ENCODE results near the gene NNT.
"Not testable (repeated sequence)": the region's sequence is repeated elsewhere in the genome, so short reads cannot be mapped to it uniquely, and the experiment has no call there.

Gene NNT

GRCh38 chr5:43731573-43731972 lies 128.6 kb downstream of the NNT start:
- H3K4me3 ChIP-seq (ENCODE audit: control insufficient read depth, low read depth, low read length) = no peak overlapping the region
- TF ChIP-seq, protein P1, sequence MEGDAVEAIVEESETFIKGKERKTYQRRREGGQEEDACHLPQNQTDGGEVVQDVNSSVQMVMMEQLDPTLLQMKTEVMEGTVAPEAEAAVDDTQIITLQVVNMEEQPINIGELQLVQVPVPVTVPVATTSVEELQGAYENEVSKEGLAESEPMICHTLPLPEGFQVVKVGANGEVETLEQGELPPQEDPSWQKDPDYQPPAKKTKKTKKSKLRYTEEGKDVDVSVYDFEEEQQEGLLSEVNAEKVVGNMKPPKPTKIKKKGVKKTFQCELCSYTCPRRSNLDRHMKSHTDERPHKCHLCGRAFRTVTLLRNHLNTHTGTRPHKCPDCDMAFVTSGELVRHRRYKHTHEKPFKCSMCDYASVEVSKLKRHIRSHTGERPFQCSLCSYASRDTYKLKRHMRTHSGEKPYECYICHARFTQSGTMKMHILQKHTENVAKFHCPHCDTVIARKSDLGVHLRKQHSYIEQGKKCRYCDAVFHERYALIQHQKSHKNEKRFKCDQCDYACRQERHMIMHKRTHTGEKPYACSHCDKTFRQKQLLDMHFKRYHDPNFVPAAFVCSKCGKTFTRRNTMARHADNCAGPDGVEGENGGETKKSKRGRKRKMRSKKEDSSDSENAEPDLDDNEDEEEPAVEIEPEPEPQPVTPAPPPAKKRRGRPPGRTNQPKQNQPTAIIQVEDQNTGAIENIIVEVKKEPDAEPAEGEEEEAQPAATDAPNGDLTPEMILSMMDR (IDR thresholded peaks at IDR 0.05; ENCODE audit: control insufficient read depth, insufficient read depth, low read depth, low read length, missing control alignments) = no peak
- DNase-seq (ENCODE audit: low read depth) = no peak

DNA sequence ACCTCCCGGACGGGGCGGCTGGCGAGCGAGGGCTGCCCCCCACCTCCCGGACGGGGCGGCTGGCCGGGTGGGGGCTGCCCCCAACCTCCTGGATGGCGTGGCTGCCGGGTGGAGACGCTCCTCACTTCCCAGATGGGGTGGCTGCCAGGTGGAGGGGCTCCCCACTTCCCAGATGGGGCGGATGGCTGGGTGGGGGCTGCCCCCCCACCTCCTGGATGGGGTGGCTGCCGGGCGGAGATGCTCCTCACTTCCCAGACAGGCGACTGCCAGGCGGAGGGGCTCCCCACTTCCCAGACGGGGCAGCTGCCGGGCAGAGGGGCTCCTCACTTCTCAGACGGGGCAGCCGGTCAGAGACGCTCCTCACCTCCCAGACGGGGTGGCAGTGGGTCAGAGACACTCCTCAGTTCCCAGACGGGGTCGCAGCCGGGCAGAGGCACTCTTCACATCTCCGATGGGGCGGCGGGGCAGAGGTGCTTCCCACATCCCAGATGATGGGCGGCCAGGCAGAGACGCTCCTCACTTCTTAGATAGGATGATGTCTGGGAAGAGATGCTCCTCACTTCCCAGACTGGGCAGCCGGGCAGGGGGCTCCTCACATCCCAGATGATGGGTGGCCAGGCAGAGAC lies 143.1 kb downstream of the NNT start:
- H3K4me3 ChIP-seq (ENCODE audit: control insufficient read depth, low read depth, low read length); DNase-seq (ENCODE audit: low read depth): not testable (repeated sequence)

DNA sequence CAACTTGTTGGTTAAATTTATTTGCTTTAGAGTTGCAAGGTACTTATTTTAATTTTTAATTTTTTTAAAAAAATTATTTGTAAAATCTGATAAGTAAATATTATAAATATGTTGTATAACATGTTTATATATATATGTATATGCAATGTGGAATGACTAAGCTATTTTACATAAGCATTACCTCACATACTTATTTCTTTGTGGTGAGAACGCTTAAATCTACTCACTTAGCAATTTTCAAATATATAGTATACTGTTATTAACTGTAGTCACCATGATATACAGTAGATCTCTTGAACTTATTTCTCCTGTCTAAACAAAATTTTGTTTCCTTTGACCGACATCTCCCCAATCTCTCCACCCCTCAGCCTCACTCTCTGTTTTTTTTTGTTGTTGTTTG lies 147.8 kb downstream of the NNT start:
- TF ChIP-seq, protein P1 (IDR thresholded peaks at IDR 0.05; ENCODE audit: control insufficient read depth, insufficient read depth, low read depth, low read length, missing control alignments) = no peak
- H3K4me3 ChIP-seq (ENCODE audit: control insufficient read depth, low read depth, low read length) = no peak overlapping the region
- DNase-seq (ENCODE audit: low read depth) = no peak

- H3K4me3 ChIP-seq (ENCODE audit: control insufficient read depth, low read depth, low read length) = no peak overlapping the region
- TF ChIP-seq, protein P1 (IDR thresholded peaks at IDR 0.05; ENCODE audit: control insufficient read depth, insufficient read depth, low read depth, low read length, missing control alignments) = no peak
- no peak for DNase-seq (ENCODE audit: low read depth)
Measured at GRCh38 chr5:43753069-43753468, 150.1 kb downstream of the NNT start.
